AG10803 (cell line): ENCODE results near the gene DOCK9.

Experiments used
- DNase-seq: peaks from one replicate; pipeline ENCODE4 v3.0.0; 2010; ENCODE audit warnings: low read depth
- H3K4me3 ChIP-seq: 2 replicates; pipeline ENCODE4 v1.5.1; 2011; ENCODE audit warnings: mild to moderate bottlenecking, low read length, control low read depth
- TF ChIP-seq, protein P1 (sequence below): conservative IDR thresholded peaks from 2 replicates; pipeline ENCODE4 v1.5.1; 2011; ENCODE audit warnings: mild to moderate bottlenecking, low read length, control low read depth, inconsistent platforms

DOCK9 gene

DNA sequence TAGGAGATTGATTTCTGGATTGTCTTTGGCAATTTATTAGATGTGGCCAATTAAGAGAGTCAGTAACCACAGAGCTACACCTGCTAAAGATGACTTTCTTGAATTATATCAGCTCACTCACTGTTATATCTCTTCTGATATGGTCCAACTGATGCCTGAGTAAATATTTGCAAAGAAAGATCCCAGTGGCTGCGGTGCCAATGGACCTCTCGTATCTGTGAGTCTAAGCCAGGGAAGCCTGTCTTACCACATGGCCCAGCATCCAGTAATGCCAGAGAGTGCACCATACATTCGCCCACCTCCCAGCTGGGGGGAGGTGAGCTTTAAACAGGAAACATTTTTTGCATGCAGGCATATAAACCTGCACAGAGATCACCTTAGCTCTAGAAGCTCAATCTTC, 142.7 kb downstream of the DOCK9 start:
- TF ChIP-seq, protein P1, sequence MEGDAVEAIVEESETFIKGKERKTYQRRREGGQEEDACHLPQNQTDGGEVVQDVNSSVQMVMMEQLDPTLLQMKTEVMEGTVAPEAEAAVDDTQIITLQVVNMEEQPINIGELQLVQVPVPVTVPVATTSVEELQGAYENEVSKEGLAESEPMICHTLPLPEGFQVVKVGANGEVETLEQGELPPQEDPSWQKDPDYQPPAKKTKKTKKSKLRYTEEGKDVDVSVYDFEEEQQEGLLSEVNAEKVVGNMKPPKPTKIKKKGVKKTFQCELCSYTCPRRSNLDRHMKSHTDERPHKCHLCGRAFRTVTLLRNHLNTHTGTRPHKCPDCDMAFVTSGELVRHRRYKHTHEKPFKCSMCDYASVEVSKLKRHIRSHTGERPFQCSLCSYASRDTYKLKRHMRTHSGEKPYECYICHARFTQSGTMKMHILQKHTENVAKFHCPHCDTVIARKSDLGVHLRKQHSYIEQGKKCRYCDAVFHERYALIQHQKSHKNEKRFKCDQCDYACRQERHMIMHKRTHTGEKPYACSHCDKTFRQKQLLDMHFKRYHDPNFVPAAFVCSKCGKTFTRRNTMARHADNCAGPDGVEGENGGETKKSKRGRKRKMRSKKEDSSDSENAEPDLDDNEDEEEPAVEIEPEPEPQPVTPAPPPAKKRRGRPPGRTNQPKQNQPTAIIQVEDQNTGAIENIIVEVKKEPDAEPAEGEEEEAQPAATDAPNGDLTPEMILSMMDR: no peak
- H3K4me3 ChIP-seq: no peak overlapping the region
- DNase-seq: no peak

GRCh38 chr13:98834254-98834960, 143.5 kb downstream of the DOCK9 start:
- no peak overlapping the region for H3K4me3 ChIP-seq
- no peak for DNase-seq
- TF ChIP-seq, protein P1: no peak

DNA sequence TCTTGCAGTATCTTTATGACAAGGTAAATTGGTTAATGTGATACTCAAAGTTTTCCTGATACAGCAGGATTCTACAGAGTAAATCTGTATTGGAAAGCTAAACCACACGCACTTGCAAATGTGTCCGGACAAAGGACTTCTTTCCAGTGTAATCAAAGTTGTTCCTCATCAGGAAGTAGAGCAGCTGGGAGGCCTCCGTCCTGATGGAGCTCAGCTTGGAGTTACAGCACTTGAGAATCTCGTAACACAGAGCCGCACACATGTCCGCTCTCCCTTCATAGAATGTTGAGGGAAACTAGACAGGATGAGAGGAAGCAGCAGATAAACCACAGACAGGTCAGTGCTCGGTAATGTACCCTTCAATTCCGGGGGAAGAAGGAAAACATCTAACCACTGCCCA, 146.6 kb downstream of the DOCK9 start:
- TF ChIP-seq, protein P1: no peak
- DNase-seq: no peak
- H3K4me3 ChIP-seq: no peak overlapping the region

- no peak overlapping the region for H3K4me3 ChIP-seq
- DNase-seq: no peak
- TF ChIP-seq, protein P1: no peak
Observed at GRCh38 chr13:98829541-98829940, 148.3 kb downstream of the DOCK9 start.

GRCh38 chr13:98828614-98829013, 149.2 kb downstream of the DOCK9 start:
- DNase-seq: no peak
- TF ChIP-seq, protein P1: no peak

GRCh38 chr13:98827449-98827848, 150.4 kb downstream of the DOCK9 start:
- no peak for DNase-seq
- no peak overlapping the region for H3K4me3 ChIP-seq
- TF ChIP-seq, protein P1: no peak

More at GRCh38 chr13:98828614-98829013, 149.2 kb downstream of the DOCK9 start:
- no peak overlapping the region for H3K4me3 ChIP-seq

DNA sequence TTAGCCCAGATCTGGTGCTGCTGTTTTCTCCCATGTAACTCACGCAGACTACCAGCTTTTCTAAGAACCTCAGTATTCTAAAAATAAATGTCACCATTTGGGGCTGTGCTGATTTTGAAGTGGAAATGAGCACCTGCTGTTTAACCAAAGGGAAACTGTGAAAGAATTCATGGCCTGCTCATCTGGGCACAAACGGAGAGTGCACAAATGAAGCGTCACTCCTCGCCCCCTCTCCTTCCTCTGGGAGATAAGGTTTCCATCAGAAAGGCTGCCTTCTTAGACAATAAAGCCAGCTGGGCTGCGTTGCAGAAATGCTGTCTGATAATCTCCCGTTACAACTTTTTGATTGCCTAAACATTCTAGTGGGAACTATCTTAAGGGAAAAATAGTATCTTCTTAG, 151.7 kb downstream of the DOCK9 start:
- TF ChIP-seq, protein P1: no peak
- H3K4me3 ChIP-seq: no peak overlapping the region
- DNase-seq: no peak
